DMS 273 treated with DMSO at 0.1 percent for 48 hours (cell line): ENCODE measurements around the gene CDK4.

Source experiments
- DNase-seq: peaks from one replicate; lab custom pipeline; 2025; lab: John Stamatoyannopoulos, UW

The CDK4 gene

DNA sequence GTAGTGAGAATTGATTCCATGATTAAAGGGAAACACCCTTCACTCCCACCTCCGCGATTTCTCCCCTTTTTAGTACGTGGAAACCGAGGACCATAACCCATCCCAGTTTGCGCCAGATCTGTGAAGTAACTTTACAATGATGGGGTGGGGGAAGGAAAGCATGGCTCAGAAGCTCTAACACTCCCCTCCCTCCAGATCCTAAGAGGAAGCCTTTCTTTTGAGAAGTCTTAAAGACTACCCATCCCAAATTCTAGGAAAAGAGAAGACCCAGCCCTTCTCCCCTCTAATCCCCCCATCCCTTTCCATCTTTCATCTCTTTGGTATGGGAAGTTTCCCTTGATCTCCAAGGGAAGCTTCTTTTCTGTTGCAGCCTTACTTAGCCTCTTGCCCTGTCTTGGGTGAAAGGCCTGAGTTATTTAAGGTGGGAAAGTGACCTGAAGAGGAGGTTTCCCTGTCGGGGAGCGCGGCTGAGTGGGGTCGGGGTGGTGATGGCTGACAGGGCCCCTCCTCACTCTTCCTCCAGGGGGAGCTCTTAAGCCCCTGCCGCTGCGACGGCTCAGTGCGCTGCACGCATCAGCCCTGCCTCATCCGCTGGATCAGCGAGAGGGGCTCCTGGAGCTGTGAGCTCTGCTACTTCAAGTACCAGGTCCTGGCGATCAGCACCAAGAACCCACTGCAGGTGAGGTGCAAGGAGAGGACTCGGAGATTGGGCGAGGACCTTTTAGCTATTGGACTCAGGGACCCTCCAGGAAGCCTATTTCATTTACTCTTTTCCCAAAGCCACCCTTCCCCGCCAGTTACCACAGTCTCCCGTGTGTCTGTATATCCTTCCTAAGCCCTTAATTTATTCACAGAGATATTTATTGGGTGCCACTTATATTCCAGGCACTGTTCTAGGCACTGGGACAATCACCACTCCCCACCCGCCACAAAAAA, 4.6 kb upstream of the CDK4 start:
- DNase-seq: no peak

DNA sequence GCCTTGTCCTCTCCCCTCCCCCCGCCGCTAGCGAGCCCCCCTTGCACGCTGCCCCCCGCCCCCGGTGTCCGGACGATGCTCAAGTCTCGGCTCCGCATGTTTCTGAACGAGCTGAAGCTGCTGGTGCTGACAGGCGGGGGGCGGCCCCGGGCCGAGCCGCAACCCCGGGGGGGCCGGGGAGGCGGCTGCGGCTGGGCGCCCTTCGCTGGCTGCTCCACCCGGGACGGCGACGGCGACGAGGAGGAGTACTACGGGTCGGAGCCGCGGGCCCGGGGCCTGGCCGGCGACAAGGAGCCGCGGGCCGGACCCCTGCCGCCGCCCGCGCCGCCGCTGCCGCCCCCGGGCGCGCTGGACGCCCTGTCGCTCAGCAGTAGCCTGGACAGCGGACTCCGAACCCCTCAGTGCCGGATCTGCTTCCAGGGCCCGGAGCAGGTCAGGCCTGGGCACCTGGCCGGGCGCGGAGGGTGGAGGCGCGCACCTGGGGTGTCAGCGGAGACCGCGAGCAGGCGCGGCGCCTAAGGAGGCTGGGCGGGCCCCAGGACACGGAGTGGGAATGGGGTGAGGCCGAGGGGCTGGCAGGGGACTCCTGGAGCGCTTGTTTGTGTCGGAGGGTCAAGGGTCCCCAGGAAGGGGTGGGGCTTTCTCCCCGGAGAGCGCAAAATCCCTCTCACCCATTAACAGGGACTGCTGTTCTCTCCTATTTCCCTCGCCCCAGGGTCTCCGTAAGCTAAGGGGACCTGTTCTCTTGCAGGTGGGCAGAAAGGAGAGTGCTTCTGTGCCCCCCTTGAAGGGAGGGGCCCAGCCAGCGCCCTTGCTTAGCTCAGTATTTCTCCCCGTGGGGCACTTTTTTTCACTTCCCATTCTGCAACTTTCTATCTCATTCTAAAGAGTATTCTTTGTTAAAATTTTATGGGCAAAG, 3.6 kb upstream of the CDK4 start:
- DNase-seq: no peak

DNA sequence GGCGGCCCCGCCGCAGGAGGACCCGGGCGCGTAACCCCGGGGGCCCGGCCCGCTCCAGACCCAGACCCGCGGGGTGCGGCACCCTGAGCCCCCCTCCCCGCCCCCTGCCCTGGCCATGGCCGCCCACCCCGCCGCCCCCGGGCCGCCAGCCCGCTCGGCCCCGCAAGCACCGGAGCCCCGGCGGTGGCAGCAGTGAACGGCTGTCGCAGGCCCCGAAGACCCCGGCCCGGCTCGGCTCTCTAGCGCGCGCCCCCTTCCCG, 3.0 kb upstream of the CDK4 start:
- no peak for DNase-seq

DNA sequence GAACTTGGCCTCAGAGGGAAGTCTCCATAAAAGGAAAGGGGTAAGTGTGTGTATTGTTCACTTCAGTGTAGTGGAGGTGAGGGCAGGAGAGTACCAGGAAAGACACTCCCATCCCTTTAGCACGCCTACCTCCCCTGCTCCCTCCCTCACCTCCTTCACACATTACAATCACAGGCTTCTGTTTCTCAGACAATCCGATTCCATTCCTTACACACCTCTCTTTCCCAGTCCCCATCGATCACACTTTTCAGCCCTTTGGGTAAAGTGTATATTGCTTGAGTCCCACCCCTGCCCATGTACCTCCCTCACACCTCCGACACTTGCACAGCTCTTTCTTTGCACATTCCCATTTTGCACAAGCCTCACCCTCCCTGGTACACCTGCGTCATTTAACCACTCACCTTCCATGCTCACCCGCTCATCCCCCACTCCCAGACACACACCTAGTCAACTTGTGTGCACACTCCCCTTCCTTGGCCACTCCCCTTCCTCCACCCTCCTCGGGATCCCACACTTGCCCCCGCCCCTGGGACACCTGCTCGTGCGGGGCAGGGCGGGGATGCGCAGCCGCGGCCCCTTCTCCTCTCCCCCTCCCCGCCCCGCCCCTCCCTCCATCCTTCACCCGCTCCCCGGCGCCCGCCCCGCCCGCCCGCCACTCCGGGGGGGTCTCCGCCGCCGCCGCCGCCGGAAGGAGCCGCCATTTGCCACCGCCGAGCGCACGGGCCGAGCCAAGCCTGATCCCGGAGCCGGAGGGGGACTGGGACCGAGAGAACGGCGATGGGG, 2.5 kb upstream of the CDK4 start, which contains the start of gene MARCHF9:
TSS of gene MARCHF9 (plus strand) at position 693 of the 783 bp plus-strand sequence. CDS start 426 bp downstream, outside the sequence.
- no peak for DNase-seq

DNA sequence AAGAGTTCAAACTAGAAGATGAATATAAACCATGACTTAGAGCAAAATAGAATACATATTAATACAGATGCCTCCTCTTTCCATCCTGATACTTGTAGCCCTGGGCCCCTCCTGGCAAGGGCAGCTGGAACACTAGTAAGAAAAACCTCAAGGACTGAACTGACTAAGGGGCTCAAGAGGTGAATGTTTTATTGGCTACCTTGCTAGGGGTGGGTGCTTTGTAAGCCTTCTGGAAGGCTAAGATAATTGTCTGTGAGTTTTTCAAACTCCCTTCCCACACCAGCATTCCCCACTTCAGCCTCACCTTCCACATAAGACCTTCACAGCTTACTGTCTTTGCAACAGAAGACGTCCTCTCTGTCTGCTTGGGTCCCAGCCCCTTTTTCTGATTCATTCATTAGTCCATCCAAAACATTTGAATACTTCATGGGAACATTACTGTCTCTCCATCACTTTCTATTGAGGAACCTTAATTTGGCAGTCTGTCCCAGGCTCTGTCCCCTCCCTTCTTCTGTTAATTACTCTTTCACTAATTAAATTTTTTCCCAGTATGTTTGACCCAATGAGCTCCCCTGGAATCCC, 1.7 kb upstream of the CDK4 start:
- DNase-seq: no peak

DNA sequence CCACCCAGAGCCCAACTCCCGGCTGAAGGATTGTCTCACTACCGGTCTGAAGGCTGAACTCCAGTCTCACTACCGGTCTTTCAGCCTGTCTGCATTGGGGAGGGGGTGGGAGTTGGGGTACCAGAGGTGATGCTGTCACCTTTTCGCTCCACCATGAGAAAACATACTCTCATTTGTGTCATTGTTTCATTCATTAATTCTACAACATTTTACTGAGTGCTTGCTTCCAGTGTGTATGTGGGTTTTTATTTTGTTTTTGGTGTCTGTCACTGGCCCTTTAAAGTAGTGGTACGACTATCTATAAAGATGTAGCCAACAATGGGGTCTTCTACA, 524 bp upstream of the CDK4 start:
- no peak for DNase-seq

DNA sequence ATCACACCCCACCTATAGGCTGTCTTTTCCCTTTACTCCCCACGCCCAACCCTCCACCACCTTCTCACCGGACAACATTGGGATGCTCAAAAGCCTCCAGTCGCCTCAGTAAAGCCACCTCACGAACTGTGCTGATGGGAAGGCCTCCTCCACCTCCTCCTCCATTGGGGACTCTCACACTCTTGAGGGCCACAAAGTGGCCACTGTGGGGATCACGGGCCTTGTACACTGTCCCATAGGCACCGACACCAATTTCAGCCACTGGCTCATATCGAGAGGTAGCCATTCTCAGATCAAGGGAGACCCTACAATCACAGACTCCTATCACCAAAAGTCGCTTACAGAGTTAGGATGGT, 700 bp downstream of the CDK4 start:
- DNase-seq: no peak

DNA sequence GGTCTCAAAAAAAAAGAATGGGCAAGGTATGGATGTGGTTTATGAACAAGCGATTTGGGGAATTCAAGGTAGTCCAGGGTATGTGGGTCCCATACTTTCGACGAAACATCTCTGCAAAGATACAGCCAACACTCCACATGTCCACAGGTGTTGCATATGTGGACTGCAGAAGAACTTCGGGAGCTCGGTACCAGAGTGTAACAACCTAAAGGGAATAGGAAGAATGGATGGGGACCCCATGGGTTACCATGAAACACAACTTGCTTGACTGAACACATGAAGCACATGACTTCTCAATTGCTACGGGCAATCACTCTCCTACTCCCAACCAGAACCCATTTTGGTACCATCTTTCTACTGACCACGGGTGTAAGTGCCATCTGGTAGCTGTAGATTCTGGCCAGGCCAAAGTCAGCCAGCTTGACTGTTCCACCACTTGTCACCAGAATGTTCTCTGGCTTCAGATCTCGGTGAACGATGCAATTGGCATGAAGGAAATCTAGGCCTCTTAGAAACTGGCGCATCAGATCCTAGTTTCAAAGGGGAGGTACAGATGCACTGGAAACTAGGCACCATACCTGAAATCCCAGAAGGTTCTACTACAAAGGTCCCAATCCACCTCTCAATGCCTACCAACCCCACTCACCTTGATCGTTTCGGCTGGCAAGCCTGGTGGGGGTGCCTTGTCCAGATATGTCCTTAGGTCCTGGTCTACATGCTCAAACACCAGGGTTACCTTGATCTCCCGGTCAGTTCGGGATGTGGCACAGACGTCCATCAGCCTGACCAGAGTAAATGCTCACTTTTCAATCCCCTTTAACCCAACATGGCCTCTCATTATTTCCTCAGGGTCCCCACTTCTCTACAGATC, 1.3 kb downstream of the CDK4 start:
- no peak for DNase-seq

DNA sequence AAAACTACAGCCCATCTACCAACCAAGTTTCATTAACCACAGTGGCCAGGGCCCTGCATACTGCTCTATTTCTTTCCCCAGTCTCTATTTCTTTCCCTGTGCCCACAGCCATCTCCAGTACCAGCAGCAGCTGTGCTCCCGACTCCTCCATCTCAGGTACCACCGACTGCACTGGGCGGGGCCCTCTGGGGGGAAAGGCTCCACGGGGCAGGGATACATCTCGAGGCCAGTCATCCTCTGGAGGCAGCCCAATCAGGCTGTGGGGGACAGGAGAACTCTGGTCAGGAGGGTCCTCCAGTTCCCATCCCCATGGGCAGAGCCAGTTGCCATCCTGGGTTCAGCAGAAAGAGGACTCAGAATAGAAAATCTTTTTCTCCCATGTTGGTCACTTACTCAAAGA, 3.0 kb downstream of the CDK4 start:
- no peak for DNase-seq

DNA sequence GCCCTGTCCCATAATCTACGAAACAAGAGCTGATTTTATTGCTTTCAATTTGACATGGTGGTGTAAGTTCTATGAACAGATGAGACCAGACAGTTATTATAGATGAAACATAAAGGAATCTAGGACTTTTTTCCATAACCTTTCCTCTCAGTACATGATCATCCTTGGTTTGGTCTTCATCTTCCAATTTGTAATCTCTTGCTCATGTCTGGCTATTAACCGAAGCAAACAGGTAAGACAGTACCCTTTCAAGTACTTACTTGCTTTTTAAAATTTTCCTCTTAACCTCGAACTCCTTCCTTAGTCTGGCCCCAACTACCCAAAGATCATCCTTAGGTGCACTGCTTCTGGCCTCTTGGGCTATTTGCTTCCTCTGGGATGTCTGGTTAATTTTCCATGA, 6.1 kb downstream of the CDK4 start:
- no peak for DNase-seq

DNA sequence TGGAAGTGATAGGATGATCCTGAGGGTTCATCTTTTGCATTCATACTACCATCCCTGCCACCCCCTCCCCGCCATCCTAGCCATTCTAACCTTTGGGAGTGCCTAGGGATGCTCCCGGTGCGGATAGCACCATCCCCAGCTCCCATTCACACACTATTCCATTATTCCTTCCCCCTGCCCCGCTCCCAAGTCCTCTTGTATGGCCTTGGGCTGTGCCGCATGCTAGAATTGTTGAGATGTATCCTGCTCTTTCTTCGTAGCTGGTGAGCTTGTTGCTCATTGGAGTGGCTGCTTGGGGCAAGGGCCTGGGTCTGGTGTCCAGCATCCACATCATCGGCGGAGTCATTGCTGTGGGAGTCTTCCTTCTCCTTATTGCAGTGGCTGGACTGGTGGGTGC, 6.6 kb downstream of the CDK4 start:
- no peak for DNase-seq

DNA sequence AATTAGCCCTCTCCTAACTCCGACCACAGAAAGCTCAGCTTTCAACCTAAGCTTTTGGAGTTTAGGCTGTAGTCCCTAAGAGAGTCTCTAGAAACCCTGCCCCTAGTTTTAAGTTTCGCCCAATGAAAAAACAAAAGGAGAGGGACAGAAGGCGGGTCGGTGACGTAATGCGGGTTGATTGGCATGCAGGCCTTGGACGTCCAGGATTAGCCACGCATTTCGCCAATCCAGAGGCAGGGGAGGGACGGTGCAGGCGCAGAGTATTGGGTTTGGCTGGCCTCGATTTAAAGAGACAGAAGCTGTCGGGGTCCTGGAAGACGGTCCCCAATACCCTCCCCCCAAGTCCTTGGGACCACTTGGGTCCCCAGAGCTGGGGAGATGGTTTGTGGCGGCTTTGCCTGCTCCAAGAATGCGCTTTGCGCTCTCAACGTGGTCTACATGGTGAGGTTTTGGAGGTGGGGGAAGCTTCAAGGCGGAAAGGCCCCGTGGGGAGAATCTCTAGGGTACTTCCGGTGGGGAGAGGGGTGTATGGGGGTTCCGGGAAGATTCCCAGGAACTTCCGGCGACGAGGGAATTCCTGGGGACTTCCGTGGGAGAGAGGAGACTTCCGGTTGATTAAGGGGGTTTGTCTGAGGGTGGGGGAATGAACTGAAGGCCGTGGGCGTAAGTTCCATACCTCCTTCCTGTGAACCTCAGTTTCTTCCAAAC, 7.2 kb downstream of the CDK4 start, which contains the start of gene TSPAN31:
TSS of gene TSPAN31 (plus strand) at position 263 of the 708 bp plus-strand sequence. CDS start at position 379, 116 bp downstream.
- peak; percentile 92 for DNase-seq

DNA sequence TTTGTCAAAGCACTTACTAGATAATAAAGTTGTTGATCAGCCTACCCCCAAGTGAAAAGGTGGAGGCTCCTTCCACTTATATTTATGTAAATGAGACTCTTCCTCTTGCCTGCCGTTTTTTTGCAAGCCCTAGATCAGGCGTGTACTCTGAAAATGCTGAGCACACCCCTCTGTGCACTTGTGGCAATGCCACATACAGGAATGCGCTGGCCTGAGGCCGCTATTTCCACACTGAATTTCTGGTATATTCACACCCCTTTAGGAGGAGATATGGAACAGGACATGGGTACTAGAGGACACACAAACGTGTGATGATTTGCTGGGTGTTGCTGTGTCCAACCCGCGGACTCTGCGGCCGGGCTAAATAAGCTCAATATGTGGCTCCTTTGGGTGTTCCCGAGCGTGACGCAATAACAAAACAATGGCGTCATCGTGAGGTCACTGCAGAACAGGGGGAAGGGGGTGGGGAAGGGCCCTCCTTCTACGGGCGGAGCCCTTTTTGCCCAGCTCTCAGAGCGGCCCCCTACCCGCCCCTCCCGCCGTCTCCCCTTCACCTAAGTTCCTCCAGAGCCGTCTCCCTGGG, 7.8 kb downstream of the CDK4 start:
- DNase-seq: no peak

DNA sequence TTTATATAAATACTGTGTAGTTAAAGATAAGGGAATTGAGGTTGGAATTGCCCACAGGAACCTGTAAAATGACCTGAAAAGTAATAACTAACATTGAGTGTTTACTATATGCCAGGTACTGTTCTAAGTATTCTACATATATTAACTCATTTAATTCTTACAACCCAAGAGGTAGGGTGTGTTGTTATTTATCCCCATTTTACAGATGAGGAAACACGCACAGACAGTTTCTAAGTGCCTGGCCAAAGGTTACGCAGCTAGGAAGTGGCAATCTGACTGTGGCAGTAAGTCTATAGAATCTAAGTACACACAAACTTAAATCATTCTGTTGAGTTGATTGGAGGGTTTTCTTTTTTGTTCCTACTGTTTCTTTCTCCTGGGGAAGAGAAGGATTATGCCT, 8.3 kb downstream of the CDK4 start:
- no peak for DNase-seq

DNA sequence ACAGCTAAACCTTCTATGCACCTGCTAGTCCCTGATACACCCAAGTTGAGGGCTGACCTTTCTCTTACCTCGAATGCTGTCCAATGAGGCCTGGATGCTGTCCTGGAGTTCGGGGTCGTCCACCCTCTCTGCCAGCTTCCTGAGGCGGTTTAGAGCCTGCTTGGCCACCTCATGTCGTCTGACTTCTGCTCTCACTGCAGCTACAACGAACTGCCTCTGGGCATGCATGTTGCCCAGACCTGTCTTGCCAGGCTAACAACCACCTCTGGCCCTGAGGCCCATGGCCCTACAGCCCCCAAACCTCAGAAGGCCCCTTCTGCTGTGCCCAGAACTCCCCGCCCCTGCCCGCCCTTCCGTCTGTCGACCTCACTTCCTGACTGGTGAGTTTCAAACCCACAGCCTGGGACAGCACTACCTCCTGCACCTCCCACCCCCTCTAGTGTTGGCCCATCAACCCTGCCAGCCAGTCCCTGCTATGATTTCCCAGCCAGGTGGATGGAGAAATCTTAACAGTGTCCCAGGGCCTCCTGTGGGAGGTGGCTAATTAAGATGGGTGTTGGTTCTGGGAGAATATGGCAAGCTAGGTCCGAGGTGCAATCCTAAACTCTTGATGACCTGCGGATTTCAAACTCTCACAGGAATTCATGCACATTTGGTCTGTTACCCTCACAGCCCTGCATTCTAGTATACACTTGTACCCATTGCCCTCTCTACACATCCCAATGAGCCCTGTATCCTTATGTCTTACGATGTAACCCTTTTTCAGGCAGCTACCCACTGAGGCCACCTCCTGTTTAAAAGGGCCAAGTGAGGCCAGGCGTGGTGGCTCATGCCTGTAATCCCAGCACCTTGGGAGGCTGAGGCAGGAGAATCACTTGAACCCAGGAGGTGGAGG, 10.0 kb downstream of the CDK4 start:
- DNase-seq: no peak

DNA sequence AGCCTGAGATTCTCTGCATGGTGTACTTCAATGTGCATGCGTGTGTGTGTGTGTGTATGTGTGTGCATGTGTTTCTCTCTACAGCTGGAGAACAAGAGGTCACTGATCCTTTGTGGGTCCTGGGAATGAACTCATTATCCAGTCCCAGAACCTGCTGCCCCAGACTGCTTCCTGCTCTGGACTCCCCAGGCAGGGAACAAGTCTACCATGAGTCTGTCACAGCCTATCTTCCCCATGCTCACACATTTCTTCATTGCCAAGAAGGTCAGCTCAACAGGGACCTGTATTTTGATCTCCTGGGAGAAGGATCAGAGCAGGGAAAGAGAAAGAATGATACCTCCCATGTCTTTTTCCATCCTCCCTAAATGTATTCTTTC, 10.7 kb downstream of the CDK4 start:
- no peak for DNase-seq

DNA sequence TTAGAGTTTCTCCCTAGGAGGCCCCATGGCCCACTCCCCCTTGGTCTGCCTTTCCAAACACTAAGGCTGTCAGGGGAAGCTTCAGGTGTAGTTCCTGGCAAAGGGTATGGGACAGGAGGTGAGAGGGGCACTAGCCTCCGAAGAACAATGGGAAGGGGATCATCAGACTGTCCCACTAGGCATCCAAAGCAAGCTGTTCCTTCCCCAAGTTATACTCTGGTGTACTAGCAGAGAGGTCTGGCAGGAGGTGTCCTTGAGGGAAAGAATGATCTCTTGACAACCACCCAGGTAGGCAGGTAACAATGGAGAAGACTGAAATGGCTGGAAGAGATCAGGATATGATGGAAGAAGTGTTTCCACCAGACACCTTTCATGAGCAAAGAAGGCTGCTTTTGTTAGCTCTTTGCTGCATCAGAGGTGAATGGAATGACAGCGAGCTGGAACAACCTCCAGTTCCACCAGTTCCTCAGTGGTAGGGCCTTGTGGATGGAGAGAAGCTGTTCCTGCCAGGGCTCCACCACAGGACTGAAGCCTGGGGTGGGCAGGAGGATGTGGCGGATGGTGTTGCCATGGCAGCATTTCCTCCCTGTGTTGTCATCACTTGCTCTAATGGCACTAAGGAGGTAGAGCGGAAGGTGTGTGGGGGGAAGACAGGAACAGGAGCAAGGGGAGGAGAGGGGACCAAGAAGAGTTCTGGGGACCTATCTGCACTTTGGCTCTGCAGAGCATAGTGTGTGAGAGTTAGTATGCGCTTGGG, 11.3 kb downstream of the CDK4 start:
- DNase-seq: no peak

DNA sequence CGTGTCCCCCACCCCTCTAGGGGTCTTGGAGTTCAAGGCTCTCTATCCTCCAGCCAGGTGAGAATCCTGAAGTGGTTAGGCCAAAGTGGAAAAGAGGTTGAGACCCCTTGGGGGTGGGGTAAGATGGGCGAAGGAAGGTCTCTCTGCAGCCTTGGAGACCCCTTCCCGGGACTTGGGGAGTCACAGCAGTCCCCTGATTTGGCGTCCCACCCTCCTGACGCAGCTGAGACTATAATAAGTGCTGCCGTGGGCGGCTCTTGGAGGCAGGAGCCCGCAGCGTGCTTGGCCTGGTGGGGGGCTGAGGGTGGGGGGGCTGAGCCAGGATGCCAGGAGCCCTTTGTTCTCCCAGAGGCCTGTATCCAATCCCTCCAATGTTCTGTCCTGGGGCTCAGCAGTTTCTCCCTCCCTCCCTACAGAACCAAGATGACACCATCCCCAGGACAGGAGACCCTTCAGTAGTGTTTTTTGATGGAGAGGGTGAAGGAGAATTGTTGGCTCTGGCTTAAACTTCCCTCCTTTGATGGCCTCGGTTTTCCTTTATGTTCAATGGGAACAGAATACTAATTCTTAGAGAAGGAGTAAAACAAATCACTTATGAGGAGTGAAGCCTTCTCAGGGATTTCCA, 12.1 kb downstream of the CDK4 start:
- no peak for DNase-seq
